COLO668 (cell line): ENCODE results near the gene NADK2.
A peak's percentile ranks its signal among the peaks of the same experiment; 100 is the strongest.

Experiments used
- DNase-seq: peaks from one replicate; lab custom pipeline; 2025; ENCODE audit not compliant: unreplicated experiment; lab: John Stamatoyannopoulos, UW

NADK2 gene

DNA sequence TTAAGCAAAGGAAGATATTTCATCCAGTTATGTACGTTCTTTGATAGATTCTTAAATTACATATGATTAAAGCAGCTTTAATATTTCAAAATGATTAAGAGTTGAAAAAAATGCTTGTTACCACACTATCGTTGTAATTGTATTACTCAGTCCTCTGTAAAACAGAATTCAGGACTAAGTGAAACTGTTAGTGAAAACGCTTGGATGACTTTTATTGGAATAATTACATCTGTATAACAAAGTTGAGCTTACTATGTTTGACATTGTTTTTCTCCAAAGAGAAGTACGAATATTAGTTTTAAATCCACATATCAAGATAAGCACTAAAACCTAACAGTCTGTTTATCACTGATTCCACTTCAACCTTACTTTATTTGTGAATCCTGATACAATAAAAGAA is 8.7 kb upstream of the NADK2 start:
- DNase-seq = no peak

DNA sequence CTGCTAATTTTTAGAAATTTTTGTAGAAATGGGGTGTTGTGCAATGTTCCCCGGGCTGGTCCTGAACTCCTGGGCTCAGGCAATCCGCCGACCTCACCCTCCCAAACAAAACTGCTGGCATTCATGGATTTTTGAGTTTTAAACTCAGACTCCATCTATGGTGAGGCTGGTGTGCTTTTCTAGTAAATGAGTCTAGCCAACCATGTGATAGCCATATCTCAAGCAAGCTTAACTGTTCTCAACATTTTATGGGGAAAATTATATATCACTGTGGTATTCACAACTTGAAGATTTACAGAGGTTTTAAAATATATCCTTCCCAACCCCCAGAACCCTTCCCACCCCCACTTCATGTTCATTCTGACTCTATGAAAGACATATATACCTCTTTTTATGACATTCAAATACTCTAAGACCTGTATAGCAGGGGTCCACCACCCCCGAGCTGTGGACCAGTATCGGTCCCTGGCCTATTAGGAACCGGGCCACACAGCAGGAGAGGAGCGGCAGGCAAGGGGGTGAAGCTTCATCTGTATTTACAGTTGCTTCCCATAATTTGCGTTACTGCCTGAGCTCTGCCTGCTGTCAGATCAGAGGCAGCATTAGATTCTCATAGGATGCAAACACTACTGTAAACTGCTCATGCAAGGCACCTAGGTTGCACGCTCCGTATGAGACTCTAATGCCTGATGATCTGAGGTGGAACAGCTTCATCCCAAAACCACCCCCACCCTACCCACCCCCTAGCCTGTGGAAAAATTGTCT is 4.5 kb upstream of the NADK2 start:
- no peak for DNase-seq

DNA sequence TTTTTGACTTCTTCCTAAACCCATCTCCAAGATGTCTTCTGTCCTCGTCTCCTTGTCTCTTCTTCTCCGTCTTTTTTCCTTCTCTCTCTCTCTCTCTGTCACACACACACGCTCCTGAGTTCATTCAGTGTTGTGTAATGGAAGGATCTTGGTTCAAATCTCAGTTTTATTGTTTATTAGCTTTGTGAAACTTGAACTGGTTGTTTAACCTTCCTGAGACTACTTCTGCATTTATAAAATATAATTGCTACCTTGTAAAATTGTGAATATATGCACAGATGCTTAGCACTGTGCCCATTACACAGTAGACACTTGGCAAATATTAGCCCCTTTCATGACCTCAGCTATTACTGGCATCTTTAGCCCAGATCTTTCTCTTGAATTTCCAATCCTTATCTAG is 2.4 kb upstream of the NADK2 start:
- DNase-seq = no peak

DNA sequence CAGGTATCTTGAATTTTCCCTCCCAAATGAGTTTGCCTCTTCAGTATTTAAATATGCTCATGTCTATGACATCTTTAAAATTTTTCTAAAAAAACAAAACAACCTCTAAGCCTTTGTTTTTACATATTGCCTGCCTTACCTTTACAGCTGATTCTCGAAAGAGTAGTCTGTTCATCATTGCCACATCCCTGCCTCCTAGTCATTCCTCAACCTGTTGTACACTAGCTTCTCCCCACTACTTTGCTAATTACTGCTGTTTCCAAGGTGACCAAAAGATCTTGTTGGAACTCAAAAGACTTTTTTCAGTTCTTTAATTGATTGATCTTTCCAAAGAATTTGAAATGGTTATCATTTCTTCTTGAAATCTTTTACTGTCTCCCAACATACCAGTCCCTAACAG is 1.9 kb upstream of the NADK2 start:
- DNase-seq = no peak

DNA sequence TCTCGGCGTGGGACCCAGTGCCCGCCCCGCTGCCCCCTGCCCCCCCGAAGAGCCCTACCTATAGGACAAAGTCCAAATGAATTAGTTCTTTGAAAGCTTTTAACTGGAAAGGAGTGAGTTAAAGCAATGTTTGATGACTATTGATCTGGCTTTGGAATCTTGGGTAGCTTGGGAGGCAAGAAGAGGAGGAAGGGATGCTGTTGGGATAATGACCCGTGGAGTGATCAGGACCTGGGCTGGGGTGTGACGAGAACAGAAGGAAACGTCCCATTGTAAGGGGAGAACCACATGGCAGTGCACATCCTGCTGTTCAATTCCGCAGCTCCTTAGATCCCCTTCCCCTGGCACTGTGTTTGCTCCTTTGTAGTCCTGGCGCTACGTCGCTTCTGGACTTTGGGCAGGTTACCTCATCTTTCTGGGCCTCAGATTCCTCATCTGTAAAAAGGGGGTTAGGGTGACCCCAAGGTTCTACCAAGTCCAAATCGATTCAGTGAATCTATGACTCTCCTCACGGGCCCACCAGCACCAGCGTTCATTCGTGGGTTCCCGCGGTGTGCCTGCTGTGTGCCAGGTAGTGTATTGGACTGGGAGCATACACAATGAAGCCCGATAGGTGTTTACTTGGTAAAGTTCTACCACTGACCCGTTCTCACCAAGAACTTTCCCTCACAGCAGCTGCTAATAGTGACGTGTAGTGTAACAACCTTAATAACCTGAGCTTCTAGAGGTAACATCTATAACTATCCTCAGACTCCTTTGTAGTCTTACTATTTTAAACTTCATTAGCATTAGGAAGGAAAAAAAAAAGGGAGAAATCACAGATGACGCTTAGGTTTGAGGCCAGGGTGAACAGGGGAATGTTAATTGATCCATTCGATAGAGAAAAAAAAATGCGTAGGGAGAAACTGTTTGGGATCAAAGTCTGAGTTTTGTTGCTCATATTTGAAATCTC is 1.1 kb upstream of the NADK2 start:
- no peak for DNase-seq

DNA sequence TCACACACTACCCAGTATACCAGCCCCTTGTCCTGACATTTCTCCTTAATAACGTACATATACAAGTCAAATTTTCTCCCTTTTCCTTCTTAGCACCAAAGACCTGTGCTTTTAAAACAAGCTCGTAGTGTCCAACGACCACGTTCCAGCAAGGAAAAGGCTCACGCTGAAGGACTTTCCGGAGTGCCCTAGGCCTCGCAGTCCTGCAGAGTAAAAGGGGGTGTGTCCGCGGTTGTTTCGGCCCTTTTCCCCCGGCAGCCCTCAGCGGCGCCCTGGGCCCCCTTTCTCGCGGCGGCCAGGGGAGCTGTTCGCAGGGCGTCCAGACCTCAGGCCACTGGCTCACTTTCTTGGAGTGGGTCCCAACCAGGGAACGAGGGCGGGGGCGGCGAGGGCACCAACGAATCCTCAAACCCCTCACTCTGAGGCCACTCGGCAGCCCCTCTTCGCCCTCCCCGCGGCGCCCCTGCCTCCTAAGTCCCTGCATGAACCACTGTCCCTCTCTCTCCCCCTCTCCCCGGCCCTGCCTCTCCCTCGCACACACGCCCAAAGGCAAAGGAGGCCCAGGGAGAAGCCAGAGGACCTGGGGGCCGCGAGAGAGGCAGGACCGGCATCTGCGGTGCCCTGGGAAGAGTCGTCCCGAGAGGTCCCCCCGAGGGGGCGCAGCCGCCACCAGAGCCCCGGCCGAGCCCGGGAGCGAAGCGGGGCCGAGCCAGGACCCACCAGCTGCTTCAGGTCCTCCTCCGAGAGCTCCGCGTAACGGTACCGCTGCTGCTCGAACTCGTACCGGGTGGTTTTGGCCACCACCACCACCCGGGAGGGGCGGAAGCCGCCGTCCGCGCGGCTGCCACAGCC is 720 bp downstream of the NADK2 start:
- peak; percentile 47 for DNase-seq

DNA sequence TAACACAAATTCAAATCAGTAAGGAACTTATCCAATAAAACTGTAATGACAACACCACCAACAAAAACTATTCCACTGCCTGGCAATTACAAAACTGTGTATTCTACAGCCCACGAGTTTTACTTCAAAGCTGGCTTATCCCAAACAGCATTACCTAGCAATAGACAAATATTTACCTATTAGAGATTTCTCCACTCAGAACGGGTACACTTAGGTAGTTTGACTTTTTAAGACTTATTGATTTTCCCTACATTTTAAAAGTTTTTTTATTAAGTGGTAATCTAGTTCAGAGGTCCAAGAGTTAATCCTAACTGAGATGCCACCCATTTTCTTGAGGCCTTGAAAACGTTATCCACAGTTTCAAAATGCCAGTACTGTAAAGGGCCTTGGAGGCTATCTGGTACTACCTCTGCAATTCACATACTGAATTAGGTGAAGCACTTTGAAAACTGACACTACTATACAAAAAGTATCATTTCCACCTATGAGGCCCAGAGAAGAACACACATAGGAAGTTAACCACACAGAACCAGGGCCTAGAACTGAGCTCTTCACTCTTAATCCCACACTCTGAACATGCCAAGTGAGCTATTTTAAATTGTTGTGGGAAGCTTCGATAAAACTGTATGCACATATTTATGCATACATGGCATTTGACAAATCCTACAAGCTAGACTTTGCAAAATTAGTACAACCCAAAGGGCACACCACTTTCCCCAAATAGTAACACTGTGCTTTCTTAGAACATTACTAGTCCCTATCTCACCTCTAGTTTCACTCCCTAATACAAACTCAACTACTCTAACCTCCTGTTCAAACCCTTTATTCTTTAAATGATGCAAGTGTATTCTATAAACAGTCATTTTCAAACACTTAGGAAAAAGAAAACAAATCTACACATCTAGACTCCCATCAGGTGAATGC is 2.1 kb downstream of the NADK2 start:
- no peak for DNase-seq

DNA sequence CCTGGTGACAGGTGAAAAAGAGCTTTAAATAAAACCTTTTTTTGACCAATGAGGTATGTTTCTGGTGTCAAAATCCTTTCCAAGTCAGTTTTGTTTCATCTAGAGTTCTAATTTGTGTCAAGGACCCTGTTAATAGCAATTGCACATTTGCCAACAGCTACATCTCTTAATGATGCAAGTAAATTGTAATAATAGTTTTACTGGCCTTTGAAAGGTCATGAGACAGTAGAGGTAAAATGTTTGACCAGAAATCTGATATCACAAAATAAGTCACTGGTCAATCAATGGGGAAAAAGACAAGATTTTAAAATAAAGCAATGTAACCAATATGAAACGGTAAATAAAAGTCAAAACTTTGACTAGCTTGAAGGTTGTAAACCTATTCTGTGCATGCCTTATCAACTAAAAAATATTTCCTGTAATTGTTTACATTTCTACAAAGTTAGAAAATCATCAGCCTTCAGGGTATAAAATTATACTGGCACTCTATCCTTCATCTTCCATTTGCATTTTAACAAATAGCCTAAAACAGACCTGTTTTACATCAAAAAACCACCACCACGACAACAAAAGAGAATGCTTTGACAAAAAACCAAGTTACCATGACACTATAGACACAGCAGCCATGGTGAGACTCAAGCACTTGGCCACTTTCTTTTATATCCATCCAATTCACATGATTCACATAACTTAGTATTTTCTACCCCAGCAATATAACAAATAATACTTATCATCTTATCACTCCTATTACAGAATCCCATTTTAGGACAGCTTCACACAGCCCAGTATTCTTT is 3.0 kb downstream of the NADK2 start:
- no peak for DNase-seq

DNA sequence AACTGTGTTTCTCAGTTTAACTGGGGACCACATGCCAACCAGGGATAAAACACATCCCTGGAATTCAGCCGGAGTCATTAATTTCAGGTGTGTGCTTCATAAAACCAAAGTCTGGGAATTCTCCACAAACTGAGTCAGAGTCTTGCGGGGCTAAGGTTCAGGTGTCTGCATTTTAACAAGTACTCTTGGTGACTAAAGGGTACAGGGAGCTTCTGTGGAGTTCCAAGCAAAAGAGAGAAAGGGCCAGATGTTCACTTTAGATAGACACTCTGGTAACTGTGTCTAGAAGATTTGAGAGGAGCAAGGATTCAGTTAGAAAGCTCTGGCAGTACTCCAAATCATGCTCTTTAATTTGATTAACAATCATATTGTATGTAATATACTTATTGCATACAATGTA is 4.0 kb downstream of the NADK2 start:
- DNase-seq = no peak

DNA sequence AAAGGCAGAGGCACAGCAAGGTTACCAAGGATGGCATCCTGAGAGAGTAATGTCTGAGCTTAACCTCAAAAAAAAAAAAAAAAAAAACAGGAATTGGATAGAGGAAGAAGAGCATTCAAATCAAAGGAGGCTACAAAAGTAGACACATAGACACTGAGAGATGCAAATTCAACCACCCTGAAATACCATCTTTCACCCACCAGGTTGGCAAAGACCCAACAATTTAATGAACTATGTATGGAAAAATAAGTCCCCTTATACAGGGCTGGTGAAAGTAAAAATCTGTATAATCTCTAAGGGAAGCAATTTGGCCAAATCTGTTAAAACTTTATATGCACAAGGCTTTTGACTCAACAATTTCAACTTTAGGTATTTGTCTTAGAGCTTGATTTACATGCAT is 4.9 kb downstream of the NADK2 start:
- DNase-seq = no peak

DNA sequence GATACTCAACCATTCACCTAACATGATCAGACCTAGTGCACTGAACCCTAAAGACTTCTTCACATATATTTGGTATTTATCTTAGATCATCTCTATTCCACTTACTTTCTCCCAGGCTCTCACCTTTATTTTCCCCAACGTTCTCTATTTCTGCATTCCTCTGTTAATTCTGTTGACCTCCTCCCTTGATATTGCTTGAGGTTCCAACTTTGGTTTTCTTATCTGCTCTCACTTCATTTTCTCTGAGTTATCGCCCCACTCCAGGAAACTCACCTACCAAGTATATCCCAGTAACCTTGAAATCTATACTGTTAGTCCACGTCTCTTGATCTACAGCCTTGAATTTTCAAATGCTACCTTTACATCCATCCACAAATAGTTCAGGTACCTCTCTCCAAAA is 9.2 kb downstream of the NADK2 start:
- DNase-seq = no peak

DNA sequence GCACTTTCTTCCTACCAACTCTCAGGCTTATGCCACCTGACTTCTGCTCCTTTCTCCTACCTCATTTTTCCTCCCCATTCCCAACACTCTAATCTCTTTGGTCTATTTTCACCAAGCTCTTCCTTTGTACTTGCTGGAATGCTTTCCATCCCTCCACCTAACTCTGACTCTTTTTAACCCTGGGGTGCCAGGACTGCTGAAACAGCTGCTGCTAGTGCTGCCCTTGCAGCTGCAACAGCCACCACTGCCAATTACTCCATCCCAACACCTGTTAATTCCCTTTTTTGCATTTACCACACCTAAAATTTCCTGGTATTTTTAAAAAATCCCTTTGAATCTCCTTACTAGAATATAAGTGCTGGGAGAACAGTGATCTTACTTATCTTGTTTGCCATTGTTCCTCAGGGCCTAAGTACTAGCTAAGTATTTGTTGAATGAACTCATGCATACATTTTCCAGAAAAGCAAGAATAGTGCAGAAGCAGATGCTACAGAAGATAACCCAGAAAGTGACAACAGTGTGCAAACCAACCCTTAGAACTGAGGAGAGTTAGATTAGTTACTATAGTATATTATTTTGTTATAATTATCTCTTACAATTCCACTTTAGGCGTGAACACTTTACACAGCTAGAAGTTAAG is 11.5 kb downstream of the NADK2 start:
- no peak for DNase-seq

DNA sequence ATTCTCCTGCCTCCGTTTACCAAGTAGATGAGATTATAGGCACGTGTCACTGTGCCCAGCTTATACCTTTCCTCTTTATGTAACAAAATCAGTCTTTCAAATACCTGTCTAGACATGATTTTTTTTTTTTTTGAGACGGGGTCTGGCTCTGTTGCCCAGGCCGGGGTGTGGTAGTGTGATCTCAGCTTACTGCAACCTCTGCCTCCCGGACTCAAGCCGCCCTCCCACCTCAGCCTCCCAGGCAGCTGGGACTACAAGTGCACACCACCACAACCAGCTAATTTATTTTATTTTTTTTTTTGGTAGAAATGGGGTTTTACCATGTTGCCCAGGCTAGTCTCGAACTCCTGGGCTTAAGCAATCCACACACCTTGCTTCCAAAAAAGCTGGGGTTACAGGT is 13.2 kb downstream of the NADK2 start:
- no peak for DNase-seq

DNA sequence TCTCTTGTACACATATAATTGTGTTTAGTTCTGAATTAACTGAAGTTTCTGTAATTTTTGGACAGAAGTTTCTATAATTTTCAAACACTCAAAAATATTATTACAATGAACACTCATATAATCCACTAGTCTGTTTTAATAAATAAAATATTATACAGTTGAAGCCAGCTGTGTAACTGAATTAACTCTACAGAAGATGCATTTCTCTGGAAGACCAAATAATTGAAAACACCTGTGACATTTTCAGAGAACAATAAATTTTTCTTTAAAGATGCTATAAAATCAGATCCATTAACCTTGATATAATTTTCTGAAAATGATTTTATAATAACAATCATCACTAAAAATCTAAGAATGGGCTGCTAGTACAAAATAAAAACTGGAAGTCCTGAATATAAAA is 14.7 kb downstream of the NADK2 start:
- no peak for DNase-seq

DNA sequence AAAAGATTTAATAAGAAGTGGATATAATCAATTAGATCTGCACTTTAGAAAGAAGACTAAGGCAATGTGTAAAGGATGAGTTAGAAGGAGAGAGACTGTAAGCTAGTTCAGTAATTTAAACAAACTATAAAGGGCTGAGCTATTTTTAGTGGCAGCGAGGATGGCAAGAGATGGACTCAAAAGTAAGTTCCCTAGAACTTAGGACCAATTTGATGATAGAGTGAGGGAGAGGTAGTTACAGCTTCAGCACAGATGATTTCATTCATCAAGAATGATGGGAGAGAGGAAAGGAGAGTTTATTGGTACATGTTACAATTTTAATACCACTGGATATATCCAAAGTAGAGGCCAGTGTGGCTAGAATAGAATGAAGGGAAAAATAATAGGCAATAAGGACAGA is 19.1 kb downstream of the NADK2 start:
- no peak for DNase-seq

DNA sequence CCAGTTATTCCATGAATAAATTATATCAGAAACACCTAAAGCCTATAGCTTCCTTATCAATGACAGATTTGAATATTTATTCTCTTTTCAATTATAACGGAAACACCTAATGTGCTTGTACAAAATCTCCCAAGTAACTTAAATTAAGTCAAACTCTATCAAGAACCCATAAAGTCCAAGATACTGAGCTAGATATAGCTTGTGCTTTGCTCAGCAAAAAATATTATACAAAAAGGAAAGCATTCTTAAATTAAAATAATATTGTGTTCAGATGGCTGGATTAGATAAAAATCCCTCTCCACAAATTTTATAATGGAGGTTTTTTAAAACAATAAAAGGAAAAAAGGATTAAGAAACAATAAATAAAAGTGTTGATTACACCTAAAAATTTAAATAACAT is 23.7 kb downstream of the NADK2 start:
- no peak for DNase-seq

DNA sequence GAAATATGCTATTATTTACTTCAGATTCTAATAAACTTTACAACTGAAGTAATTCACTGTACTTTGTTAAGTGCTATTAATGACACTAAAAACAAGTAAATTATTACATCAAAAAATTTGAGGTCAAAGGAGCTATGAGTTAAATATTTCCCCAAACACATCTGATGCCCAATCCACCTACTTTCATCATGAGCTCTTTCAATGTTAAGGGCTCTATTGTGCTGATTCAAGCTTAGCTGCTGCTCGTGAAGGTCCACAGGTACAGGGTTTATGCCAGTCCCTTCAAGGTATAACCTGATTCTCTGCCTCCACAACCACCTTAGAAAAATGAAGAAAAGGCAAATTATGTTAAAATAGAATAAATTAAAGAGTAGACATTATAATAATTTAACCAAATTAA is 24.2 kb downstream of the NADK2 start:
- no peak for DNase-seq

DNA sequence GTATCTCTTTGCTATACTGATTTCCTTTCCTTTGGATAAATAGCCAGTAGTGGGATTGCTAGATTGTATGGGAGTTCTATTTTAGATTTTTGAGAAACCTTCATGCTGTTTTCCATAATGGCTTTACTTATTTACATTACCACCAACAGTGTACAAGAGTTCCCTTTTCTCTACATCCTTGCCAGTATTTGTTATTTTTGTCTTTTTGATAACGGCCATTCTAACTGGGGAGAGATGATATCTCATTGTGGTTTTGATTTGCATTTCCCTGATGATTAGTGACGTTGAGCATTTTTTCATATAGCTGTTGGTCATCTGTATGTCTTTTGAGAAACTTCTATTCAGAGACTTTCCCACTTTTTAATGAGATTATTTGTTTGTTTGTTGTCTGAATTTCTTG is 25.8 kb downstream of the NADK2 start:
- no peak for DNase-seq

DNA sequence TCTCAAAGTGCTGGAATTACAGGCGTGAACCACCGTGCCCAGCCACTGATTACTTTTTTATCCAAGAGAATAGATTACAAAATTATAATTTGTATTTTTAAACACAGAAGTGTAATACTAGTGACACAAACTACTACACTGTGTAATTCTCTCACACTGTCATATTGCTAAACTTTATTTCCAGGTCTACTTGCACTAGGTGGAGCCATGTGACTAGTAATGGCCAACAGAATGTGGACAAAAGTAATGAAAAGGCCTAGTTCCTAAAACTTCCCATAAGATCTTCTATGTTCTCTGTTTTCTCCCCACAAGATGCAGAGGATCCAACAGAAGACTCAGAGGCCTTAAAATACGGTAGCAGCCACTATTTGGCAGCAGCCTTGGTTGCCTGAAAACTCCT is 27.3 kb downstream of the NADK2 start:
- no peak for DNase-seq
